WTC11 (cell line): Measurements from ENCODE around the gene MEAF6.

ENCODE experiments used
- FOXJ3 ChIP-seq: sonication (generic); formaldehyde crosslinking; IDR thresholded peaks from 2 replicates; pipeline ENCODE4 v1.9.0; 2021; ENCODE audit warnings: missing genetic modification reagents, mild to moderate bottlenecking, borderline replicate concordance
- GABPB1 ChIP-seq: sonication (generic); formaldehyde crosslinking; IDR thresholded peaks from 2 replicates; pipeline ENCODE4 v1.8.1; 2023; ENCODE audit warnings: mild to moderate bottlenecking, missing genetic modification reagents
- NR2C2 ChIP-seq: sonication (generic); formaldehyde crosslinking; IDR thresholded peaks from 2 replicates; pipeline ENCODE4 v1.8.0; 2022; ENCODE audit warnings: mild to moderate bottlenecking, missing genetic modification reagents
- SP1 ChIP-seq: sonication (generic); formaldehyde crosslinking; conservative IDR thresholded peaks from 2 replicates; pipeline ENCODE4 v1.8.1; 2022; ENCODE audit warnings: missing genetic modification reagents
- ZNF138 ChIP-seq: sonication (generic); formaldehyde crosslinking; conservative IDR thresholded peaks from 2 replicates; pipeline ENCODE4 v1.8.1; 2022; ENCODE audit warnings: mild to moderate bottlenecking, moderate library complexity, missing genetic modification reagents
- TF ChIP-seq, protein P1 (sequence below): fragments of 200-600 bp; IDR thresholded peaks from 2 replicates; pipeline ENCODE4 v1.8.0; 2022; ENCODE audit warnings: antibody characterized with exemption
- TF ChIP-seq, protein P2 (sequence below): sonication (generic); formaldehyde crosslinking; IDR thresholded peaks from 2 replicates; pipeline ENCODE4 v1.8.1; 2023; ENCODE audit warnings: mild to moderate bottlenecking, missing genetic modification reagents, moderate library complexity
- TF ChIP-seq, protein P3 (sequence below): fragments of 250-450 bp; sonication (Bioruptor Pico); IDR thresholded peaks from 2 replicates; pipeline ENCODE4 v1.9.0; 2021; ENCODE audit warnings: moderate library complexity, mild to moderate bottlenecking, inconsistent platforms, borderline replicate concordance
- TF ChIP-seq, protein P4 (sequence below): sonication (generic); formaldehyde crosslinking; conservative IDR thresholded peaks from 2 replicates; pipeline ENCODE4 v1.8.1; 2022; ENCODE audit warnings: mild to moderate bottlenecking, missing genetic modification reagents

DNA sequence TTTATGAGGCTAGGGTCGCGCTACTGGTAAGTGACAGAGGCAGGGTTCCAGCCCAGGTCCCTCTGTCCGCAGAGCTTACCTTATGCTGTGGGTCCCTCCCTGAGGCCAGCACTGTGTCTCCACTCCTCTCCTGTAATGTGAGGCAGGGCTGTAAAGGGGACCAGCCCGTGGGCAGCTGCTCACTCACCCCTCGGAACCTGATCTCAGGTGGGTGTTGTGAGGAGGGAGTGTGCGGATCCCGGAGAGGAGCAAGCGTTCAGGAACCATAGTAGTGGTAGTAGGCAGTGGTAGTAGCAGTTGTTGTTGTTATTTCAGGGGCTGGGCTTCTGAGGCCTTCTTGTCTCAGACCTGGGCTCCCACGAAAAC is 38.5 kb downstream of the MEAF6 start:
- TF ChIP-seq GABPB1 (no peak), SP1 (CRISPR knock-in tag) (no peak), NR2C2 (CRISPR knock-in tag) (no peak), FOXJ3 (CRISPR knock-in tag) (no peak), ZNF138 (CRISPR knock-in tag) (no peak)
- TF ChIP-seq, protein P1, sequence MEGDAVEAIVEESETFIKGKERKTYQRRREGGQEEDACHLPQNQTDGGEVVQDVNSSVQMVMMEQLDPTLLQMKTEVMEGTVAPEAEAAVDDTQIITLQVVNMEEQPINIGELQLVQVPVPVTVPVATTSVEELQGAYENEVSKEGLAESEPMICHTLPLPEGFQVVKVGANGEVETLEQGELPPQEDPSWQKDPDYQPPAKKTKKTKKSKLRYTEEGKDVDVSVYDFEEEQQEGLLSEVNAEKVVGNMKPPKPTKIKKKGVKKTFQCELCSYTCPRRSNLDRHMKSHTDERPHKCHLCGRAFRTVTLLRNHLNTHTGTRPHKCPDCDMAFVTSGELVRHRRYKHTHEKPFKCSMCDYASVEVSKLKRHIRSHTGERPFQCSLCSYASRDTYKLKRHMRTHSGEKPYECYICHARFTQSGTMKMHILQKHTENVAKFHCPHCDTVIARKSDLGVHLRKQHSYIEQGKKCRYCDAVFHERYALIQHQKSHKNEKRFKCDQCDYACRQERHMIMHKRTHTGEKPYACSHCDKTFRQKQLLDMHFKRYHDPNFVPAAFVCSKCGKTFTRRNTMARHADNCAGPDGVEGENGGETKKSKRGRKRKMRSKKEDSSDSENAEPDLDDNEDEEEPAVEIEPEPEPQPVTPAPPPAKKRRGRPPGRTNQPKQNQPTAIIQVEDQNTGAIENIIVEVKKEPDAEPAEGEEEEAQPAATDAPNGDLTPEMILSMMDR = no peak
- TF ChIP-seq, protein P2, sequence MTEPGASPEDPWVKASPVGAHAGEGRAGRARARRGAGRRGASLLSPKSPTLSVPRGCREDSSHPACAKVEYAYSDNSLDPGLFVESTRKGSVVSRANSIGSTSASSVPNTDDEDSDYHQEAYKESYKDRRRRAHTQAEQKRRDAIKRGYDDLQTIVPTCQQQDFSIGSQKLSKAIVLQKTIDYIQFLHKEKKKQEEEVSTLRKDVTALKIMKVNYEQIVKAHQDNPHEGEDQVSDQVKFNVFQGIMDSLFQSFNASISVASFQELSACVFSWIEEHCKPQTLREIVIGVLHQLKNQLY (CRISPR knock-in tag) = no peak
- TF ChIP-seq, protein P3, sequence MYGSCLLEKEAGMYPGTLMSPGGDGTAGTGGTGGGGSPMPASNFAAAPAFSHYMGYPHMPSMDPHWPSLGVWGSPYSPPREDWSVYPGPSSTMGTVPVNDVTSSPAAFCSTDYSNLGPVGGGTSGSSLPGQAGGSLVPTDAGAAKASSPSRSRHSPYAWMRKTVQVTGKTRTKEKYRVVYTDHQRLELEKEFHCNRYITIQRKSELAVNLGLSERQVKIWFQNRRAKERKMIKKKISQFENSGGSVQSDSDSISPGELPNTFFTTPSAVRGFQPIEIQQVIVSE (CRISPR knock-in tag) = no peak
- TF ChIP-seq, protein P4, sequence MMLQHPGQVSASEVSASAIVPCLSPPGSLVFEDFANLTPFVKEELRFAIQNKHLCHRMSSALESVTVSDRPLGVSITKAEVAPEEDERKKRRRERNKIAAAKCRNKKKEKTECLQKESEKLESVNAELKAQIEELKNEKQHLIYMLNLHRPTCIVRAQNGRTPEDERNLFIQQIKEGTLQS = no peak
